Gastroesophageal sphincter (tissue), 4 donors: Measurements from ENCODE around the gene SACM1L. TPM values are rescaled to one million over a fixed set of nuclear protein-coding genes. Genes with fewer than 3 reads are reported as not detected.

Experiments
- ATAC-seq: fragments of 150-250 bp; one replicate; pipeline ENCODE4 v1.9.1; 2016; ENCODE audit warnings: mild to moderate bottlenecking, moderate library complexity
- H3K27ac ChIP-seq, 4 donors: fragments of 200-600 bp; sonication (generic) in 3 of 4; 1 replicate in 3 of 4; 2 replicates in 1 of 4; pipeline ENCODE4 v1.5.1; 2016 to 2019
- H3K27me3 ChIP-seq: fragments of 200-600 bp; sonication (generic); one replicate; pipeline ENCODE4 v1.5.1; 2019
- H3K36me3 ChIP-seq, 2 donors: fragments of 200-600 bp; sonication (generic); one replicate each; pipeline ENCODE4 v1.5.1; 2019; ENCODE audit warnings: control low read depth in 1 of 2
- H3K4me1 ChIP-seq, 3 donors: fragments of 200-600 bp; sonication (generic); 1 replicate in 2 of 3; 2 replicates in 1 of 3; pipeline ENCODE4 v1.5.1; 2016 to 2019; ENCODE audit warnings: control low read depth in 2 of 3
- H3K4me3 ChIP-seq, 2 donors: fragments of 200-600 bp; sonication (generic); one replicate each; pipeline ENCODE4 v1.5.1; 2019; ENCODE audit warnings: mild to moderate bottlenecking in 1 of 2, moderate library complexity in 1 of 2
- H3K9me3 ChIP-seq, 3 donors: fragments of 200-600 bp; sonication (generic); one replicate each; pipeline ENCODE4 v1.5.1; 2017 to 2019; ENCODE audit warnings: control low read depth in 2 of 3
- EP300 ChIP-seq: sonication (generic); formaldehyde crosslinking; IDR thresholded peaks from one replicate; pipeline ENCODE4 v1.6.1; 2017; ENCODE audit warnings: antibody characterized with exemption, mild to moderate bottlenecking
- POLR2A ChIP-seq, 2 donors: fragments of 450-650 bp; IDR thresholded peaks; one replicate each; pipeline ENCODE4 v1.6.1; 2017; ENCODE audit warnings: antibody characterized with exemption in 2 of 2, mild to moderate bottlenecking in 2 of 2, moderate library complexity in 1 of 2
- POLR2AphosphoS5 ChIP-seq: sonication (generic); formaldehyde crosslinking; IDR thresholded peaks from one replicate; pipeline ENCODE4 v1.6.1; 2017; ENCODE audit warnings: antibody characterized with exemption
- WGBS, 2 donors: methylation state at CpG; one replicate each; pipeline ENCODE4 v1.1.5; 2018; ENCODE audit warnings: low coverage in 1 of 2; 5-methylcytosine and 5-hydroxymethylcytosine counted together
- total RNA-seq, 4 donors: library from RNA; depleted of rRNA; stranded (reverse); fragments of >200 nt; gene quantifications; one replicate each; pipeline ENCODE4 v1.1.0, GENCODE V29; 2016
- TF ChIP-seq, protein P1 (sequence below), 4 experiments: fragments of 200-600 bp in 2 of 4; fragments of 450-650 bp in 2 of 4; sonication (generic) in 1 of 4; IDR thresholded peaks; one replicate each; pipeline ENCODE4 v1.5.1; 2017 to 2019; ENCODE audit warnings: antibody characterized with exemption in 4 of 4, mild to moderate bottlenecking in 2 of 4, moderate library complexity in 2 of 4

Gene SACM1L
- total RNA-seq, 4 donors from 2014 or later, result 31.9 to 52.6 (median 38.2) TPM

DNA sequence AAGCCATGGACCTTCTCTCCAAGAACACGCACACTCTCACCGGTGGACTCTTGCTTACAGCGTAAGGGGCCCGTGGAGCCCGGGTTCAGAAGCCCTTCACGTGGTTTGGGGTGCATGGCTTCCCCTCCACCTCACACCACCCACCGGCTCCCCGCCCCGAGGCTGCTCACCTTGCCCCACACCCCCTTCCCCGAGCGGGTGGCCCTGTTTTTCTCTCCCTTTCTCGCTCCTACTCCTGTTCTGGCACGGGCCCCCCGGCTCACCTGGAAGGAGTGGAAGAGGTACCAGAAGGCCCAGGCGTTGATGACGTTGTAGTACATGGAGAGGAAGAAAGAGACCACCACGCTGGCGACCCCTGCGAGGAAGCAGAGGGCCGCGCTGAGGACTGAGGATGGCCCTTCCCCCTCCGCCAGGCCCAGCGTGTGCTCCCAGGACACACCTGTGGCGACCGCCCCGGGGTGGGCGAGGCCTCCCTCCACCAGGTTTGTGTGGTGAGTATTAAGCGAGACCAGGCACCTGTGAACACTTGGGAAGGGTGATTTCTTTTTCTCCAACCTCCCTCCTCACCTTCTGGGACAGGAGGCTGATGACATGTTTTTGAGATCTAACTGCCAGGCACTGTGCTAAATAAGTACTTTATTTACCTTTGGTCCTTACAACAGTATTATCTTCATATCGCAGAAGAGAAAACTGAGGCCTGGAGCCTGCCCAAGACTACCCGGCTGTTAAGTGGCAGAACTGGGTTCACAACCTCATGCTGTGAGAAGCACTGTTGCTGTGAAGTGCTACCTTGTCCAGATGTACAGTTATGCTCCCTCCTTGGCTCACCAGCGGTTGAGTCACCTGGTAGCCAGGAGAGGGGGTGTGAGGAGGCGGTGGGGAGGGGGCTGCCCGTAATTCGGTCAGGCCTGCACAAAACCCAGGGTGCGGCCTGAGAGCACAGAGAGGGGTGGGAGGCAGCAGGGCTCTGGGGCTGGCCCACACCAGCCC, 90.8 kb downstream of the SACM1L start:
- TF ChIP-seq EP300, result no peak
- ATAC-seq, result no peak
- WGBS, 2 donors, result 86 to 100% methylated on average over 1 to 12 of the region's 35 CpGs

DNA sequence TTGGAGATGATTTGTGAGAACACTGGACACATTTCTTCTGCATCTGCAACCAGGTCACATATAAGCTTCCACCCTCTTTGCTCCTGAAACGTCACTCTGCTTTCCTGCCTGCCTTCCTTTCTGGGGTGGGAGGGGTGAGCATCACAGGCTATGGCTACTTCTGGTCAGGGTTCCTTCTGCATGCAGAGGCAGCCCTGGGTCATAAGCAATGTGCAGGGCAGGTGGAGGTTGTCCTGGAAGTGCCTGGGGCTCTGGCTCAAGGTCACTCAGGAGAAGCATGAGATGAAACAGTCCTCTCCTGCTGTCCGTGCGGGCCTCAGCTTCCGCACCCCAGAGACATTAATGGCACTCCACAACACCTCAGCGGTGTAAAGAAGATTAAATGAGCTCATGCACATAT, 92.1 kb downstream of the SACM1L start:
- WGBS, 2 donors, result 38 to 78% methylated on average over 1 to 4 of the region's 5 CpGs
- no peak overlapping the region for H3K27ac ChIP-seq
- H3K9me3 ChIP-seq, result no peaks in the 10 kb centered on the region
- H3K4me1 ChIP-seq, result no peaks in the 10 kb centered on the region
- ATAC-seq, result no peak
- H3K4me3 ChIP-seq, result no peak overlapping the region
- no peaks in the 10 kb centered on the region for H3K36me3 ChIP-seq
- H3K27me3 ChIP-seq, result no peaks in the 10 kb centered on the region
- TF ChIP-seq EP300, result no peak
- no peak for TF ChIP-seq POLR2A (IDR thresholded peaks at IDR 0.05)
- TF ChIP-seq POLR2AphosphoS5, result no peak
- TF ChIP-seq, protein P1, sequence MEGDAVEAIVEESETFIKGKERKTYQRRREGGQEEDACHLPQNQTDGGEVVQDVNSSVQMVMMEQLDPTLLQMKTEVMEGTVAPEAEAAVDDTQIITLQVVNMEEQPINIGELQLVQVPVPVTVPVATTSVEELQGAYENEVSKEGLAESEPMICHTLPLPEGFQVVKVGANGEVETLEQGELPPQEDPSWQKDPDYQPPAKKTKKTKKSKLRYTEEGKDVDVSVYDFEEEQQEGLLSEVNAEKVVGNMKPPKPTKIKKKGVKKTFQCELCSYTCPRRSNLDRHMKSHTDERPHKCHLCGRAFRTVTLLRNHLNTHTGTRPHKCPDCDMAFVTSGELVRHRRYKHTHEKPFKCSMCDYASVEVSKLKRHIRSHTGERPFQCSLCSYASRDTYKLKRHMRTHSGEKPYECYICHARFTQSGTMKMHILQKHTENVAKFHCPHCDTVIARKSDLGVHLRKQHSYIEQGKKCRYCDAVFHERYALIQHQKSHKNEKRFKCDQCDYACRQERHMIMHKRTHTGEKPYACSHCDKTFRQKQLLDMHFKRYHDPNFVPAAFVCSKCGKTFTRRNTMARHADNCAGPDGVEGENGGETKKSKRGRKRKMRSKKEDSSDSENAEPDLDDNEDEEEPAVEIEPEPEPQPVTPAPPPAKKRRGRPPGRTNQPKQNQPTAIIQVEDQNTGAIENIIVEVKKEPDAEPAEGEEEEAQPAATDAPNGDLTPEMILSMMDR (IDR thresholded peaks at IDR 0.05), result no peak

More for the DNA sequence above, 90.8 kb downstream of the SACM1L start:
- Histone ChIP-seq H3K36me3 (no peaks in the 10 kb centered on the region), H3K4me1 (no peaks in the 10 kb centered on the region), H3K9me3 (no peaks in the 10 kb centered on the region), H3K27ac (no peak overlapping the region), H3K4me3 (no peak overlapping the region), H3K27me3 (peaks cover 3% of the 10 kb centered on the region)

DNA sequence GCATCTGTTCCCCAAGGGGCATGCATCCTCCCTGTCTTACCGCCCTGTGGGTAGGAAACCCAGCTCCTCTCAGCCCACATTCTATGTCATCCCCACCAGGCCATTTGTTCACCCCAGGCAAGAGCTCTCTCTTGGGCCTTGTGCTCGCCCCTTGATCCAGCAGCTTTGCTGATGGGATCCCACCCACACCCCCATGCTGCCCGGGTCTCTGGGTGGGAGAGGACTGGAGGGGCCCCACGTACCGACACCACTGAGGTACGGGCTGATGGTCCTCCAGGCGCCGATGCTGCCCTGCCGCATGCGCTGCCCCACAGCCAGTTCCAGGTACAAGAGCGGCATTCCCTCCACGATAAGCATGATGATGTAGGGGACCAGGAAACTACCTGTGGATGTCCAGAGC, 92.6 kb downstream of the SACM1L start:
- no peak overlapping the region for H3K4me3 ChIP-seq
- H3K36me3 ChIP-seq, result no peaks in the 10 kb centered on the region
- no peaks in the 10 kb centered on the region for H3K9me3 ChIP-seq
- TF ChIP-seq POLR2A (IDR thresholded peaks at IDR 0.05), result no peak
- no peak for TF ChIP-seq POLR2AphosphoS5
- no peak for TF ChIP-seq EP300
- TF ChIP-seq, protein P1 (IDR thresholded peaks at IDR 0.05), result no peak
- H3K27me3 ChIP-seq, result no peaks in the 10 kb centered on the region
- ATAC-seq, result no peak
- H3K27ac ChIP-seq, result no peak overlapping the region
- 62 to 100% methylated on average over 2 to 7 of the region's 12 CpGs for WGBS, 2 donors
- no peaks in the 10 kb centered on the region for H3K4me1 ChIP-seq

DNA sequence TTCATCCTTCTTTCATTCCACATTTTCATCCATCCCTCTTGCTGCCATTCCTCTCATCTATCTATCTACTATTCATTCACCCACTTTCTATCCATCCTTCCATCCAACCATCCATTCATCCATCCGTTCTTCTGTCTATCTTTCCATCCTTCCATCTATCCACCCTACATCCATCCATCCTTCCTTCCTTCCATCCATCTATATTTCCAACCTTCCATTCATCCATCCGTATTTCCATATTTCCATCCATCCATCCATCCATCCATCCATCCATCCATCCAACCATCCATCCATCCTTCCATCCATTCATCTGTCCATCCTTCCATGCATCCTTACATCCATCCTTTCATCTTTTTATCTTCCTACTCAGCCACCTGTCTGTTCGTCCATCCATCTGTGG, 93.2 kb downstream of the SACM1L start:
- no peaks in the 10 kb centered on the region for H3K9me3 ChIP-seq
- no peak overlapping the region for H3K4me3 ChIP-seq
- H3K36me3 ChIP-seq, result no peaks in the 10 kb centered on the region
- WGBS, 2 donors, result 81 to 90% methylated on average over 3 of the region's 3 CpGs
- H3K4me1 ChIP-seq, result no peaks in the 10 kb centered on the region
- H3K27me3 ChIP-seq, result no peaks in the 10 kb centered on the region
- TF ChIP-seq POLR2A (IDR thresholded peaks at IDR 0.05) (no peak), POLR2AphosphoS5 (no peak), EP300 (no peak)
- TF ChIP-seq, protein P1 (IDR thresholded peaks at IDR 0.05), result no peak
- ATAC-seq, result no peak
- H3K27ac ChIP-seq, result no peak overlapping the region

DNA sequence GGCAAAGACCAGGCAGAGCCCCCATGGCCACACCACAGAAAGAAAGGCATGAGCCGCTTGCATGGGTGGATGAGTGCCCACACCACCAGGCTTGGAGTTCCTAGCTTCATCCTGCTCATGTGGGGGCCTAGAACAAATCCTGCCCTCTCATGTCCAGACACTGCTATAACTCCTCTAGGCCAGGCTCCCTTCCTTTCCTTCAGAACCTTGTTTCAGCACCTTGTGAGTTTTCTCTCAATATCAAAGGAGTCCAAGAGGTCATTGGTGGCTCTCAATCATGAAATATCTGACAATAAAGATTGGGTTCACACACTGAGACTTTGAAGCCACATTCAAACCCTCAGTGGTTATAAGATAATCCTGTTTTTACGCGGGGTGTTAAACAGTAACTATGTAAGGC, 94.5 kb downstream of the SACM1L start:
- no peak overlapping the region for H3K4me3 ChIP-seq
- peaks cover 0 to 2% (median 0%) of the 10 kb centered on the region in 3 donors for H3K9me3 ChIP-seq
- no peak for ATAC-seq
- H3K36me3 ChIP-seq, result no peaks in the 10 kb centered on the region
- H3K4me1 ChIP-seq, result no peaks in the 10 kb centered on the region
- no peaks in the 10 kb centered on the region for H3K27me3 ChIP-seq
- 86 to 96% methylated on average over 2 to 3 of the region's 3 CpGs for WGBS, 2 donors
- TF ChIP-seq, protein P1 (IDR thresholded peaks at IDR 0.05), result no peak
- TF ChIP-seq POLR2AphosphoS5, result no peak
- TF ChIP-seq POLR2A (IDR thresholded peaks at IDR 0.05), result no peak
- no peak for TF ChIP-seq EP300
- no peak overlapping the region for H3K27ac ChIP-seq
